ENCODE results near the gene CDC20.

GRCh38 chr1:43345120-43345519 is 13.7 kb upstream of the CDC20 start:
- TF ChIP-seq JUND (IDR thresholded peaks at IDR 0.05; ENCODE audit: low read depth, low read length) (no peak), CHD2 (IDR thresholded peaks at IDR 0.05; ENCODE audit: borderline replicate concordance, low read depth, low read length) (no peak), ZBTB11 (CRISPR knock-in tag; IDR thresholded peaks at IDR 0.05) (no peak), USF2 (IDR thresholded peaks at IDR 0.05; ENCODE audit: borderline replicate concordance, low read depth, low read length) (no peak), EZH2 (IDR thresholded peaks at IDR 0.05; ENCODE audit: borderline replicate concordance, control insufficient read depth, low read depth, low read length) (no peak), CEBPB (IDR thresholded peaks at IDR 0.05; ENCODE audit: borderline replicate concordance in 1 of 2, low read depth in 2 of 2, low read length in 2 of 2) (no peak), SPI1 (IDR thresholded peaks at IDR 0.05; ENCODE audit: borderline replicate concordance, insufficient read depth, low read depth, low read length) (no peak), HDAC2 (IDR thresholded peaks at IDR 0.05) (no peak), POLR2AphosphoS5 (IDR thresholded peaks at IDR 0.05; ENCODE audit: low read length) (no peak), EED (IDR thresholded peaks at IDR 0.05; ENCODE audit: low read depth) (no peak)

Measured in GM12878 (cell line).